Endothelial cell of umbilical vein (primary cell): ENCODE measurements around the gene FANCG. TPM values are rescaled to one million over a fixed set of nuclear protein-coding genes. Genes with fewer than 3 reads are reported as not detected.

ENCODE experiments used
- BruUV-seq: library from RNA; stranded (reverse); fragments of 400-500 nt; replicated peaks from 2 replicates; lab custom pipeline; 2021; lab: Mats Ljungman, UMichigan
- CTCF ChIA-PET: fragments of 300-600, 350-600 bp; sonication (Branson Sonifier 250); formaldehyde crosslinking; loops from one replicate; lab custom pipeline; 2021; ENCODE audit warnings: antibody characterized with exemption, inconsistent platforms; lab: Charles Lee
- POLR2A ChIA-PET: fragments of 300-600, 350-600 bp; sonication (Branson Sonifier 250); formaldehyde crosslinking; loops from one replicate; lab custom pipeline; 2021; ENCODE audit warnings: antibody characterized with exemption, inconsistent platforms; lab: Charles Lee
- DNase-seq: peaks from one replicate; pipeline ENCODE4 v3.0.0-alpha.2; 2011; ENCODE audit warnings: low read depth, low spot score
- FAIRE-seq: peaks from 2 replicates; lab custom pipeline; 2011; peaks lifted over from hg19 to GRCh38; lab: Jason Lieb, UNC
- H2AFZ ChIP-seq: 2 replicates; pipeline ENCODE4 v1.6.0; 2012; ENCODE audit warnings: low read depth, low read length, control low read depth, inconsistent platforms
- H3K27ac ChIP-seq: 2 replicates; pipeline ENCODE4 v1.5.1; 2011; ENCODE audit warnings: low read depth, mild to moderate bottlenecking, control low read depth, low read length, moderate library complexity; ENCODE audit not compliant: insufficient read depth
- H3K27me3 ChIP-seq, 2 experiments: 2 replicates each; pipeline versions ENCODE4 v1.6.0 to v1.6.1; 2011; ENCODE audit warnings: low read length in 2 of 2, mixed read lengths in 1 of 2; ENCODE audit not compliant: control insufficient read depth in 2 of 2, insufficient read depth in 2 of 2
- H3K36me3 ChIP-seq, 2 experiments: 2 replicates in 1 of 2; 3 replicates in 1 of 2; pipeline ENCODE4 v1.5.1; 2011; ENCODE audit warnings: low read length in 2 of 2, mild to moderate bottlenecking in 1 of 2, moderate library complexity in 1 of 2; ENCODE audit not compliant: control insufficient read depth in 2 of 2, insufficient read depth in 2 of 2; ENCODE audit errors: extremely low read depth in 1 of 2
- H3K4me1 ChIP-seq: 3 replicates; pipeline ENCODE4 v1.5.1; 2011; ENCODE audit warnings: mild to moderate bottlenecking, low read length; ENCODE audit not compliant: control insufficient read depth, insufficient read depth; ENCODE audit errors: extremely low read depth
- H3K4me2 ChIP-seq: 2 replicates; pipeline ENCODE4 v1.6.1; 2011; ENCODE audit warnings: low read length, control low read depth, mixed read lengths; ENCODE audit not compliant: insufficient read depth
- H3K4me3 ChIP-seq, 3 experiments: fragments of 200-600 bp in 1 of 3; sonication (generic), shearing (Covaris generic) in 1 of 3; replicated peaks in 1 of 3; 2 replicates each; pipeline ENCODE4 v1.5.1; 2011 to 2016; ENCODE audit warnings: control low read depth in 3 of 3, low read length in 3 of 3, mild to moderate bottlenecking in 2 of 3, inconsistent platforms in 1 of 3, low read depth in 1 of 3, moderate library complexity in 1 of 3; ENCODE audit not compliant: insufficient read depth in 1 of 3
- H3K79me2 ChIP-seq: 2 replicates; pipeline ENCODE4 v1.6.0; 2012; ENCODE audit warnings: low read length, inconsistent platforms; ENCODE audit not compliant: control insufficient read depth, insufficient read depth
- H3K9ac ChIP-seq: replicated peaks from 2 replicates; pipeline ENCODE3; 2011; ENCODE audit warnings: low read length, control low read depth; ENCODE audit not compliant: insufficient read depth; ENCODE audit errors: extremely low read depth
- H3K9me1 ChIP-seq: replicated peaks from 3 replicates; pipeline ENCODE4 v1.6.0; 2011; ENCODE audit warnings: mild to moderate bottlenecking, low read length; ENCODE audit not compliant: control insufficient read depth, insufficient read depth; ENCODE audit errors: extremely low read depth
- H3K9me3 ChIP-seq: replicated peaks from 2 replicates; pipeline ENCODE4 v1.5.1; 2012; ENCODE audit warnings: low read length, inconsistent platforms; ENCODE audit not compliant: control insufficient read depth, insufficient read depth
- H4K20me1 ChIP-seq: replicated peaks from 2 replicates; pipeline ENCODE3; 2011; ENCODE audit warnings: mild to moderate bottlenecking, low read length; ENCODE audit not compliant: control insufficient read depth, insufficient read depth; ENCODE audit errors: extremely low read depth
- EZH2 ChIP-seq: IDR thresholded peaks from 2 replicates; pipeline ENCODE4 v1.6.1; 2012; ENCODE audit warnings: borderline replicate concordance, low read depth, mild to moderate bottlenecking, moderate library complexity, low read length, inconsistent platforms; ENCODE audit not compliant: severe bottlenecking
- FOS ChIP-seq: IDR thresholded peaks from 2 replicates; pipeline ENCODE4 v1.6.1; 2011; ENCODE audit warnings: mild to moderate bottlenecking, low read length, moderate library complexity, borderline replicate concordance; ENCODE audit not compliant: insufficient read depth
- GATA2 ChIP-seq: IDR thresholded peaks from 2 replicates; pipeline ENCODE4 v1.7.0; 2011; ENCODE audit warnings: low read depth, mild to moderate bottlenecking, moderate library complexity, mixed read lengths, low read length; ENCODE audit not compliant: insufficient read length, insufficient read depth
- JUN ChIP-seq: IDR thresholded peaks from 2 replicates; pipeline ENCODE4 v1.6.1; 2011; ENCODE audit warnings: borderline replicate concordance, low read depth; ENCODE audit not compliant: insufficient read length, insufficient read depth
- MYC ChIP-seq: IDR thresholded peaks from one replicate; pipeline ENCODE4 v1.6.1; 2011; ENCODE audit warnings: mild to moderate bottlenecking, low read depth, low read length
- POLR2A ChIP-seq: IDR thresholded peaks from 2 replicates; pipeline ENCODE4 v1.6.1; 2012; ENCODE audit warnings: low read depth, mild to moderate bottlenecking, control low read depth, low read length
- POLR2AphosphoS5 ChIP-seq: IDR thresholded peaks from 2 replicates; pipeline ENCODE4 v1.6.1; 2012; ENCODE audit warnings: low read depth, mild to moderate bottlenecking, control low read depth, low read length, moderate library complexity; ENCODE audit not compliant: insufficient read depth
- dilution Hi-C: fragments of 300-500 bp; cut with MboI; formaldehyde crosslinking; loops from one replicate; pipeline ENCODE4 v1.15.0; 2019; ENCODE audit warnings: low sequenced_read_pairs; ENCODE audit not compliant: extremely low pct_ligation_motif_present
- intact Hi-C: fragments of 100-400 bp; cut with micrococcal nuclease; formaldehyde crosslinking; loops from one replicate; pipeline ENCODE4 v1.10.0; 2022
- polyA plus RNA-seq, 4 experiments: library from polyadenylated mRNA; depleted of rRNA in 3 of 4; stranded (reverse) in 3 of 4; unstranded in 1 of 4; fragments of >200 nt; gene quantifications; 2 replicates each; pipeline versions ENCODE4 v1.2.1 to v1.2.3, GENCODE V29; 2011 to 2012; ENCODE audit warnings: missing spikeins in 1 of 4
- total RNA-seq: library from RNA; stranded (reverse); gene quantifications from 2 replicates; pipeline ENCODE4 v1.2.3, GENCODE V29; 2021
- TF ChIP-seq, protein P1 (sequence below): IDR thresholded peaks from 2 replicates; pipeline ENCODE4 v1.6.1; 2011; ENCODE audit not compliant: insufficient read depth, insufficient read length
- TF ChIP-seq, protein P2 (sequence below), 2 donors: IDR thresholded peaks; 1 replicate in 1 of 2; 2 replicates in 1 of 2; pipeline ENCODE4 v1.5.1; 2011; ENCODE audit warnings: low read length in 2 of 2, mild to moderate bottlenecking in 2 of 2, moderate library complexity in 2 of 2, control low read depth in 1 of 2, inconsistent platforms in 1 of 2, low read depth in 1 of 2; ENCODE audit not compliant: insufficient read depth in 1 of 2; ENCODE audit errors: extremely low read depth in 1 of 2

FANCG gene
- total and polyA plus RNA-seq, 2 donors (not counting 3 experiments of a cell fraction or from before 2014, with no cell fraction given), result 31.6 to 58.0 TPM

DNA sequence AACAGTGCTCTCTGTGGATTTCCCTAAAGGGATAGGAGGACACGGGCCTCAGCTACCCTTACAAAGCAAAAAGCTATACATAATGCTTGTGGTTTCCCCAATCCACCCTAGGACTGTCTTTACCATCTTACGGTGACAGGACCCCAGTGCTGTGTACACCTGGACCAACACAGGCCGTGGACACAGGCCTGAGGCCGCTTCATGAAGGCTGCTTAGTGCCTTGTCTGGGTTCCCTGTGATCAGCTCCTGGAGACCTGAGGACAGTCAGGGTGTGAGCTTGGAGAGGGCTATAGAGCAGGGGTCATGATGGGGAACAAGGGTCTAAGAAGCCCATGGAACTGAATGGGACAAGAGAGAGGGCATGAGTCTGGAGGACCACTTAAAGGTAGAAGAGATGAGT, 2.9 kb downstream of the FANCG start:
- TF ChIP-seq MYC (no peak), GATA2 (no peak), POLR2AphosphoS5 (no peak), FOS (no peak), JUN (no peak), EZH2 (no peak), POLR2A (no peak)
- TF ChIP-seq, protein P1, sequence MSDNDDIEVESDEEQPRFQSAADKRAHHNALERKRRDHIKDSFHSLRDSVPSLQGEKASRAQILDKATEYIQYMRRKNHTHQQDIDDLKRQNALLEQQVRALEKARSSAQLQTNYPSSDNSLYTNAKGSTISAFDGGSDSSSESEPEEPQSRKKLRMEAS, result no peak
- TF ChIP-seq, protein P2, sequence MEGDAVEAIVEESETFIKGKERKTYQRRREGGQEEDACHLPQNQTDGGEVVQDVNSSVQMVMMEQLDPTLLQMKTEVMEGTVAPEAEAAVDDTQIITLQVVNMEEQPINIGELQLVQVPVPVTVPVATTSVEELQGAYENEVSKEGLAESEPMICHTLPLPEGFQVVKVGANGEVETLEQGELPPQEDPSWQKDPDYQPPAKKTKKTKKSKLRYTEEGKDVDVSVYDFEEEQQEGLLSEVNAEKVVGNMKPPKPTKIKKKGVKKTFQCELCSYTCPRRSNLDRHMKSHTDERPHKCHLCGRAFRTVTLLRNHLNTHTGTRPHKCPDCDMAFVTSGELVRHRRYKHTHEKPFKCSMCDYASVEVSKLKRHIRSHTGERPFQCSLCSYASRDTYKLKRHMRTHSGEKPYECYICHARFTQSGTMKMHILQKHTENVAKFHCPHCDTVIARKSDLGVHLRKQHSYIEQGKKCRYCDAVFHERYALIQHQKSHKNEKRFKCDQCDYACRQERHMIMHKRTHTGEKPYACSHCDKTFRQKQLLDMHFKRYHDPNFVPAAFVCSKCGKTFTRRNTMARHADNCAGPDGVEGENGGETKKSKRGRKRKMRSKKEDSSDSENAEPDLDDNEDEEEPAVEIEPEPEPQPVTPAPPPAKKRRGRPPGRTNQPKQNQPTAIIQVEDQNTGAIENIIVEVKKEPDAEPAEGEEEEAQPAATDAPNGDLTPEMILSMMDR (IDR thresholded peaks at IDR 0.05; ENCODE audit: extremely low read depth in 1 of 2, insufficient read depth in 1 of 2, low read depth in 1 of 2, low read length in 2 of 2), result no peak
- Histone ChIP-seq H3K9me1 (no peaks in the 10 kb centered on the region), H3K4me1 (peaks cover 19% of the 10 kb centered on the region), H3K27ac (no peak overlapping the region), H2AFZ (no peak overlapping the region), H3K4me2 (no peak overlapping the region), H3K9me3 (no peaks in the 10 kb centered on the region), H4K20me1 (no peaks in the 10 kb centered on the region), H3K4me3 (no peak overlapping the region), H3K79me2 (peaks cover 28% of the 10 kb centered on the region), H3K27me3 (no peaks in the 10 kb centered on the region), H3K9ac (no peak overlapping the region), H3K36me3 (peaks cover 0 to 9% of the 10 kb centered on the region in 2 experiments)
- BruUV-seq, result no TSS peak
- dilution Hi-C loops (no loop called here), intact Hi-C loops (no loop called here)
- ChIA-PET CTCF (interaction anchor here (1.2 to 1.5 kb wide), 3 partner anchors 20 to 177 kb away, joined by 4 to 5 read pairs (median 4); partner anchors contain the start of gene PIGO), POLR2A (no interaction called here)
- FAIRE-seq (no peak), DNase-seq (no peak)
